Stimulated activated naive CD8-positive, alpha-beta T cell treated with anti-CD3 and anti-CD28 coated beads, Interleukin-15, amount 100 ng/mL, for 72 hours (primary cell): ENCODE results near the gene TMEM191C.

Experiments
- ATAC-seq: fragments of 150-1000 bp; cut with Tn5 transposase; 2 replicates; pipeline ENCODE4 v1.10.0; 2021; ENCODE audit warnings: mild to moderate bottlenecking, moderate library complexity
- DNase-seq, 2 donors: peaks; one replicate each; pipeline ENCODE4 v3.0.0; 2021 to 2022
- H3K27ac Mint-ChIP-seq, 2 donors: one replicate each; pipeline ENCODE4 v1.8.0; 2022; ENCODE audit warnings: mild to moderate bottlenecking in 2 of 2, mixed read lengths in 2 of 2, moderate library complexity in 2 of 2
- H3K27me3 Mint-ChIP-seq: one replicate; pipeline ENCODE4 v1.8.0; 2022; ENCODE audit warnings: mixed read lengths
- H3K4me1 Mint-ChIP-seq: one replicate; pipeline ENCODE4 v1.8.0; 2022; ENCODE audit warnings: mild to moderate bottlenecking, mixed read lengths
- H3K4me3 Mint-ChIP-seq, 2 donors: one replicate each; pipeline ENCODE4 v1.8.0; 2022; ENCODE audit warnings: mild to moderate bottlenecking in 2 of 2, mixed read lengths in 2 of 2, moderate library complexity in 1 of 2
- H3K9me3 Mint-ChIP-seq, 2 donors: one replicate each; pipeline ENCODE4 v1.8.0; 2022; ENCODE audit warnings: mixed read lengths in 2 of 2

TMEM191C gene

GRCh38 chr22:21443057-21443734 is 24.0 kb upstream of the TMEM191C start:
- H3K4me3 Mint-ChIP-seq, result no peak overlapping the region
- peak overlapping the region; percentile 11 to 44 for H3K27ac Mint-ChIP-seq
- no peak for DNase-seq
- no peaks in the 10 kb centered on the region for H3K9me3 Mint-ChIP-seq
- H3K4me1 Mint-ChIP-seq, result no peaks in the 10 kb centered on the region
- no peaks in the 10 kb centered on the region for H3K27me3 Mint-ChIP-seq
- no peak for ATAC-seq

DNA sequence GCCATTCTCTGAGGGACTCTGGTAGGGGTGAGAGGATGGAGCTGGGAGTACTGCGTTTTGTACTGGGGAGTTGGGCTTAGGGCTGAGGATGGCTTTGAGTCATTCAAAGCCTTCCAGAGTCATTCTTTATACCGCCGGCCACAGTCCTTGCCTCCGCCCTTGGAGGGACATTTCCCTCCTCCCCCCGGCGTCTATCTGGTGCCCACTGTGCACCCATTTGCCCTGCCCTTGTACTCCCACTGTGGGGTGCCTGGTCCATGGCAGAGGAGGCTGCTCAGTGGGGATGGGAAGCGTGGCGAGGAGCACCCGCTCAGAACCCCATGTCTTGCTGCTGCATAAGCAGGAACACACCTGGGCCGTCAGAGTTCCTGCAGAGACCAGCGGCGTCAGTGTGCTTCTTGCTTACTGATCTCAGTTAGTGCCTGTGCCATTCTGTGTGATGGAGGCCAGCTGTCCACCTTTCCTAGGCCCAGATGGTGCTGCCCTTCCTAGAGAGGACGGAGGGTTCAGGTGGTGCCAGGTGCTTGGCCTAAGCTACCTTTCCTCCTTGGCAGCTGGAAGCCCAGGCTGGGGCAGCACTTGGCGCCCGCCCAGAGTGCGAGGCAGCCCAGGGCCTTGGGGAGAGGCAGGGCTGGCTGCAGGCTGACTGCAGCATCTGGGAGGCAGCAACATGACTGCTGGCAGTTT is 23.3 kb upstream of the TMEM191C start:
- Mint-ChIP-seq H3K27me3 (no peaks in the 10 kb centered on the region), H3K4me3 (no peak overlapping the region), H3K9me3 (no peaks in the 10 kb centered on the region), H3K4me1 (no peaks in the 10 kb centered on the region), H3K27ac (no peak overlapping the region)
- DNase-seq (no peak), ATAC-seq (no peak)

DNA sequence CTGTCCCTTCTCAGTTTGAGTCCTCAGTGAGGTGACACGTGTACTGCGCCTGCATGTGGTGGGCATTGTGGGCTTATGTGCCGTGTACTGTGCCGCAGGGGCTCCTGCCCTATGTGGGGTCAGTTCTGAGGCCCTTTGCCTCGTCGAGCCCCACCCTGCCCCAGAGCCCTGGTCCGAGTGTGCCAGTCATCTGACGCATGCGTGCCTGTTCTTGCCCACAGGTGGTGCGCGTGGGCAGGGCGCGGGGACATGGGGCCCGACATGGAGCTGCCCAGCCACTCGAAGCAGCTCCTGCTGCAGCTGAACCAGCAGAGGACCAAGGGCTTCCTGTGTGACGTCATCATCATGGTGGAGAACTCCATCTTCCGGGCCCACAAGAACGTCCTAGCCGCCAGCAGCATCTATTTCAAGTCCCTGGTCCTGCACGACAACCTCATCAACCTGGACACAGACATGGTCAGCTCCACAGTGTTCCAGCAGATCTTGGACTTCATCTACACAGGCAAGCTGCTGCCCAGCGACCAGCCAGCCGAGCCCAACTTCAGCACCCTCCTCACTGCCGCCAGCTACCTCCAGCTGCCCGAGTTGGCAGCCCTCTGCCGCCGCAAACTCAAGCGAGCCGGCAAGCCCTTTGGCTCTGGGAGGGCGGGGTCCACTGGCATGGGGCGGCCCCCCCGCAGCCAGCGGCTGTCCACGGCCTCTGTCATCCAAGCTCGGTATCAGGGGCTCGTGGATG is 22.3 kb upstream of the TMEM191C start:
- Mint-ChIP-seq H3K27me3 (no peaks in the 10 kb centered on the region), H3K9me3 (no peaks in the 10 kb centered on the region), H3K4me3 (no peak overlapping the region), H3K27ac (no peak overlapping the region), H3K4me1 (no peaks in the 10 kb centered on the region)
- DNase-seq (peak in 1 of 2 donors; percentile 4), ATAC-seq (no peak)

- no peak overlapping the region for H3K27ac Mint-ChIP-seq
- no peaks in the 10 kb centered on the region for H3K27me3 Mint-ChIP-seq
- H3K4me1 Mint-ChIP-seq, result no peaks in the 10 kb centered on the region
- H3K4me3 Mint-ChIP-seq, result no peak overlapping the region
- H3K9me3 Mint-ChIP-seq, result no peaks in the 10 kb centered on the region
- DNase-seq (peak in 1 of 2 donors; percentile 4), ATAC-seq (no peak)
These were observed 21.6 kb upstream of the TMEM191C start for GRCh38 chr22:21445437-21446127.

DNA sequence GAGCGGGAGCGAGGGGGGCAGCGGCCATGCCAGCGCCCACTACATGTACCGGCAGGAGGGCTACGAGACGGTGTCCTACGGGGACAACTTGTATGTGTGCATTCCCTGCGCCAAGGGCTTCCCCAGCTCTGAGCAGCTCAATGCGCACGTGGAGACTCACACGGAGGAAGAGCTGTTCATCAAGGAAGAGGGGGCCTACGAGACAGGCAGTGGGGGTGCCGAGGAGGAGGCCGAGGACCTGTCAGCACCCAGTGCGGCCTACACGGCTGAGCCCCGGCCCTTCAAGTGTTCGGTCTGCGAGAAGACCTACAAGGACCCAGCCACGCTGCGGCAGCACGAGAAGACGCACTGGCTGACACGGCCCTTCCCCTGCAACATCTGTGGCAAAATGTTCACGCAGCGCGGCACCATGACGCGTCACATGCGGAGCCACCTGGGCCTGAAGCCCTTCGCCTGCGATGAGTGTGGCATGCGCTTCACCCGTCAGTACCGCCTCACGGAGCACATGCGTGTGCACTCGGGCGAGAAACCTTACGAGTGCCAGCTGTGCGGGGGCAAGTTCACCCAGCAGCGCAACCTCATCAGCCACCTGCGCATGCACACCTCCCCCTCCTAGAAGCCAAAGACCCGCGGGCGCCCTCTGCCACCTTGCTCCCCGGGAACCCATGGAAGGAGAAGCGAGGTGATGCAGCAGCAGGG is 20.9 kb upstream of the TMEM191C start:
- no peaks in the 10 kb centered on the region for H3K27me3 Mint-ChIP-seq
- ATAC-seq (no peak), DNase-seq (no peak)
- no peak overlapping the region for H3K4me3 Mint-ChIP-seq
- H3K27ac Mint-ChIP-seq, result no peak overlapping the region
- no peaks in the 10 kb centered on the region for H3K9me3 Mint-ChIP-seq
- no peaks in the 10 kb centered on the region for H3K4me1 Mint-ChIP-seq

DNA sequence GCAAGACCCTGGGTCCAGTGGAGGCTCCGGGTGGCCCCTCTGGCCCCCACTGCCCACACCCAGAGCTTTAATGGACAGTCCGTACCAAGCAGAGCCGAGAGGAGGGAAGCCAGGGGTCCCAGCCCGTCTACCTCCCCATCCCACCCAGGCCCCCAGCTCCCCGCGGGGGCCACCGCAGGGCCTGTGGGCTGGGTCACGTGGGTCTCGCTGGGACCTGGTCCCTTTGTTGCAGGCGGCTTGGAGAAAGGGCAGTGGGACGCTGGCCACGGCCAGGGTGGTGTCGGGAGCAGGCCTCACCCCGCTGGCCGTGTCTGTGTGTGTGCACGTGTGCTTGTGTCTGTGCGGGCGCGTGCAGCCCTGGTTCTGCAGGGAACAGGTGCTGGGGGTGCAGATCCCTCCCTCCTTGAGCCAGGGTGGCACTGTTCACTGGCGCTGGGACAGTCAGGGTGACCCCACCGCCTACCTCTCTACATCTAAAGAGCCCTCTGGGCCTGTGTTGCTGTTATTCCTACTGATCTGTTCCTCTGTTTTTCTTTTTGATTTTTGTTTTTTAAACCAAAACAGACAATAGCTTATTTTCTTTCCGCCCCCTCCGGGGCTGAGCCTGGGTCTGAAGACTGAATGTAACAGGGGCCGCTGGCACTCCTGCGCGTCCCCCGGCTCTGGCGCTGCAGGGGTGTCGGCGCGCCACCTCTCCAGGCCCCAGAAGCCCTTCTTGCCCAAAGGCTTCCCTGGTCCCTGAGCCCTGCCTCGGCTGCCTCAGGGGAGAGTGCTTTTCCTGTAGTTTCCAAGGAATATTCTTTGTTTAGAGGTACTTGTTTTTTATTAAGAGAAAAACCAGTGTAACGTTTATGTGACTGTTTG is 20.1 kb upstream of the TMEM191C start:
- Mint-ChIP-seq H3K9me3 (no peaks in the 10 kb centered on the region), H3K4me3 (no peak overlapping the region), H3K27me3 (no peaks in the 10 kb centered on the region), H3K27ac (no peak overlapping the region), H3K4me1 (no peaks in the 10 kb centered on the region)
- ATAC-seq (no peak), DNase-seq (no peak)

DNA sequence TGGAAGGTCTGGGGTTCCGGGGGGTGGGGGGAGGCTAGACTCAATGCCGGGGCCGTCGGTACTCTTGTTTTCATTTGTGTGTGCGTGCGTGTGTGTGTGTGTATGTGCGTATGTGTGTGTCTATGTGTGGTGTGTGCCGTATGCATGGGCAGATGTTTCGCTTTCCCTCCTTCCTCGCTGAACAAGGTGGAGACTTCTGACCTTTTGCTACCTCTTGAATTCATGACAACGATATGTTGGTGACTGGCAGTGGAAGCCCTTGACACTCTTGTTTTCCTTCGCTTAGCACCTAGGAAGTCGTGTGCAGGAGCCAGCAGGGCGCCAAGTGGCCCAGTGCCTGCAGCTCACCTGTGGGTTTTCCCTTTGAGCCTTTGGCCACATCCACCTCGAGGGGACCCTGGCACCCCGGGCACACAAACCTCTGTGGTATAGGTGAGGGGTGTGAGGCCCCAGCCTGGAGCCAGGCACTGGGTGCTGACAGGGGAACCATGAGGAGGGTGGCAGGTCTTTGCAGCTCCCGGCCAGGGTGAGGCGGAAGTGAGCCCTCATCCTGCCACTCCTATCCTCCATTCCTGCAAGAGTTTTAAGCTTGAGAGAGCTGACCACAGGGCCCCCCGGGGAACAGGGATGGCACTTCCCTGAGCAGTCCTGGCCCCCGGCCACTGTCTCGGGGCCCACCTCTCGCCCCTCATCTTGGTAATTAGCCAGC is 19.3 kb upstream of the TMEM191C start:
- Mint-ChIP-seq H3K4me3 (no peak overlapping the region), H3K9me3 (no peaks in the 10 kb centered on the region), H3K4me1 (no peaks in the 10 kb centered on the region), H3K27ac (no peak overlapping the region), H3K27me3 (no peaks in the 10 kb centered on the region)
- DNase-seq, result no peak
- no peak for ATAC-seq

DNA sequence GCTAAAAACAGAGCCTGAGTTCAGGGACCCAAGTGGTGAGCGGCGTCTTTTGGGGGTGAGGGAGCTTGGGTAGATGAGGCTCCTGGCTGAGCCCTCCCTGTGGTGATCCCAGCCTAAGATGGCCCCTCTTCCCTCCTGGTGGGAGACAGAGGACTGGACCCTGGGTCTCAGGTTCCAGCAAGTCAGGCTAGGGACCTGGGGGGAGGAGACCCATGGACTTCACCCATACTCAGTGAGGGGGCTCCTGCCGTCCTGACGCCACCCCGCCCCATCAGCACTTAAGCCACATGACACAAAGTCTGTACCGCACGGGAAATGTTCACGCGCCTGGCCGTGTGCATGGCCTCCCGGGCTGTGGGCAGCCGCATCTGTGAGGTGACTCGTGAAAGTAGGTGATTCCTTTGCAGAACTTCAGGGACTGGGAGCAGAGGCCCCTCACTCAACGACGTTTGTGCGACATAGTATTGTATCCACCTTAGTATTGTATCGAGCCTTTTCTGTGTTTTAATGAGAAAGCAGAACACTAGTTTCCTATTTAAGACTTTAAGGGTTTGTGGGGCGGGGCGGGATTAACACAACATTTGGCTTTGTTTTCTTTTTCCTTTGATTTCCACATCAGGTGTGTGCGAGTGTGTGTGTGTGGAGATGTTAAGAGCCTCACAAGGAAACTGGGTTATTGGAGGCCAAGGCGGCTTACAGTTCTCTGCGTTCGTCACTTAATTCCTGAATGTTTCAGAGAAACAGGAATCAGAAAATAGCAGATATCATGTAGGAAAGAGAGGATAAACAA is 18.4 kb upstream of the TMEM191C start:
- ATAC-seq, result no peak
- Mint-ChIP-seq H3K4me1 (no peaks in the 10 kb centered on the region), H3K9me3 (no peaks in the 10 kb centered on the region), H3K4me3 (no peak overlapping the region), H3K27ac (peak overlapping the region in 1 of 2 donors; percentile 72), H3K27me3 (no peaks in the 10 kb centered on the region)
- no peak for DNase-seq

DNA sequence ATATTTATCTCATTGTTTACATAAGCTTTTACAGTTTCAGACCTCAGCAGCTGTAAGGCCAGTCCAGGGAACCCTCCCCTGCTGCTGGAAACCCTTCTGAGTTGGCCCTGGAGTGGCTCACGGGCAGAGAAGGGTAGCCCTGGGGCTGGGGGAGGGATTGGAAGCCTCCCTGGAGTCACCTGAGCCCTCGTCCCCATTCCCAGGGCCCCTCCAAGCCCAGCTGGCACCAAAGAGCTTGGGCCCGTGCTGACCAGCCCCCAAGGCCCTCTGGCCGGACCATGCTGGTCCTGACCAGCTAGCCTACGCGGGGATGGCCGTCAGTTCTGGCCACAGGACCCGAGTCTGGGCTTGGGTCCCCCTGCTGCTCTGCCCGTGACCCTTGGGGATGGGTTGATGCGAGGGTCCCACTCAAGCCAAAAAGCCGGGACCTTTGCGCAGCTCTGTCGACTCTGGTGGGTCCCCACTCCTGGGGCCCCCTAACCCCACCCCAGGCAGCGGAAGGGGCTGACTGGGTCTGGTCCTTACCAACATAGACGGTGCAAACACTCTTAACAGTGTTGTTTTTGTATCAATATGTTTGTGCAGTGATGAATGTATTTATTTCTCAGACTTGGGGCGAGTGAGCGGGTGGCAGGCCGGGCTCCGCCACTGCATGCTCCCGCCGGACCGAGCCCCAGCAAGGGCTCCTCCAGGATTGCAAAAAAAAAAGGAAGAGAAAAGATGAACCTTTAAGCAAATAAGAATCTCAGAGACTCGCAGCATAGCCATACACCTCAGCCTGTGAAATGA is 17.5 kb upstream of the TMEM191C start:
- Mint-ChIP-seq H3K27me3 (no peaks in the 10 kb centered on the region), H3K4me3 (no peak overlapping the region), H3K9me3 (no peaks in the 10 kb centered on the region), H3K4me1 (no peaks in the 10 kb centered on the region), H3K27ac (no peak overlapping the region)
- DNase-seq (peak in 1 of 2 donors; percentile 3), ATAC-seq (no peak)

GRCh38 chr22:21450320-21450831 is 16.8 kb upstream of the TMEM191C start:
- H3K9me3 Mint-ChIP-seq, result no peaks in the 10 kb centered on the region

GRCh38 chr22:21450858-21451353 is 16.3 kb upstream of the TMEM191C start:
- DNase-seq (no peak), ATAC-seq (peak; percentile 31)

More at GRCh38 chr22:21450320-21450831, 16.8 kb upstream of the TMEM191C start:
- peak; percentile 28 for ATAC-seq
- Mint-ChIP-seq H3K4me1 (no peaks in the 10 kb centered on the region), H3K4me3 (no peak overlapping the region), H3K27me3 (no peaks in the 10 kb centered on the region), H3K27ac (peak overlapping the region in 1 of 2 donors; percentile 9)
- no peak for DNase-seq

More at GRCh38 chr22:21450858-21451353, 16.3 kb upstream of the TMEM191C start:
- Mint-ChIP-seq H3K9me3 (no peaks in the 10 kb centered on the region), H3K27ac (no peak overlapping the region), H3K4me3 (no peak overlapping the region), H3K27me3 (no peaks in the 10 kb centered on the region), H3K4me1 (no peaks in the 10 kb centered on the region)
